GM12864 (cell line): ENCODE results near the gene CNTNAP2.

Source experiments
- DNase-seq: peaks from one replicate; pipeline ENCODE4 v3.0.0-alpha.2; 2011; ENCODE audit warnings: low read depth
- H3K4me3 ChIP-seq: 2 replicates; pipeline ENCODE4 v1.5.1; 2011; ENCODE audit warnings: mild to moderate bottlenecking, low read depth, low read length, control low read depth
- CTCF ChIP-seq: IDR thresholded peaks from 2 replicates; pipeline ENCODE4 v1.5.1; 2011; ENCODE audit warnings: low read depth, mild to moderate bottlenecking, moderate library complexity, low read length, control low read depth, inconsistent platforms; ENCODE audit errors: missing control alignments

Gene CNTNAP2

GRCh38 chr7:148255333-148255732, 2138.7 kb downstream of the CNTNAP2 start:
- no peak for DNase-seq
- TF ChIP-seq CTCF, result no peak
- no peak overlapping the region for H3K4me3 ChIP-seq

DNA sequence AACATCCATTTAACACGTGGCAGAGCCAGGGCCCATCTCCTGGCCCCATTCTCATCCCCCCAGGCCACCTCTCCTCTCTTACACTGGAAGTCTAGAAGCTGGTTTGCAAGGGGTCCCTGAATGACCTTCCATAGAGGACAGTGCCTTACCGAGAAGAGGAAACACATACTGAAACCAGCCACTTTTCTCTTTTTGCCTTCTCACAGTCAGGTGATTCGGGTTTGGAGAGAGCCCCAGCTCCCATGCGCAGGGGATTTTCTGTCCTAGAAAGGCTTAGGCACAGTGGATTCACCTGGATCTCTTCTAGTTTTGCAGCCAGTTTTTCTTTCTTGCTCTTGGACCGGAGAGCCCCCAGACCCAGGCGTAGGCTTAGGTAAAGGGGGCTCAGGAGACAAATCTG, 2139.8 kb downstream of the CNTNAP2 start:
- DNase-seq, result no peak
- H3K4me3 ChIP-seq, result no peak overlapping the region
- TF ChIP-seq CTCF, result no peak

DNA sequence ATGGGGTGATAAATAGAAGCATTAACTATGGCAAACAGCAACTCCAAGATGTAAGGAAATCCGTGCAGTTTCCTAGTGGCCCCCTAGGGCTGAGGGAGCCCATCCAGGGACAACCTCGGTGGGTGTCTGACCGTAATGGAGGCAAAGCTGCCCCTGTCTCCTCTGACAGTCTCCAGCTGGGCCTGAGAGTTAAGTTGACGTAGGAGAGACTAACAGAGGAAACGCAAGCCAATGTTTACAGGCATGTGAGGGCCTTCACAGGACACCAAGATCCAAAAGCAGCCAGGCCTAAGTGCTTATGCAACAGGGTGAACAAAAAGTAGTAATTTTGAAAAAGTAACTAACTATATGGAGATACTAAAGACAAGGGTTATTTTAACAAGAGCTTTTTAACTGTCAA, 2144.0 kb downstream of the CNTNAP2 start:
- H3K4me3 ChIP-seq, result no peak overlapping the region
- no peak for DNase-seq
- TF ChIP-seq CTCF, result no peak

- no peak overlapping the region for H3K4me3 ChIP-seq
- TF ChIP-seq CTCF, result no peak
- DNase-seq, result no peak
These were observed 2144.9 kb downstream of the CNTNAP2 start for GRCh38 chr7:148261523-148261922.

GRCh38 chr7:148261996-148262688, 2145.5 kb downstream of the CNTNAP2 start:
- TF ChIP-seq CTCF, result no peak
- no peak for DNase-seq
- H3K4me3 ChIP-seq, result no peak overlapping the region

GRCh38 chr7:148262721-148263229, 2146.2 kb downstream of the CNTNAP2 start:
- H3K4me3 ChIP-seq, result no peak overlapping the region
- no peak for DNase-seq

More at GRCh38 chr7:148262721-148263229, 2146.2 kb downstream of the CNTNAP2 start:
- peak; percentile 98 for TF ChIP-seq CTCF
